HG03558 (cell line): ENCODE results near the gene FOXA1.

ENCODE experiments used
- ATAC-seq: cut with Tn5 transposase; IDR thresholded peaks from one replicate; pipeline ENCODE4 v1.9.1; 2021; ENCODE audit warnings: moderate number of reproducible peaks; ENCODE audit not compliant: unreplicated experiment; ENCODE audit errors: extremely low read depth

The FOXA1 gene

GRCh38 chr14:37594971-37595808, at the start of gene FOXA1, which contains the start of gene TTC6:
FOXA1 (minus strand) TSS chr14:37595249; CDS start chr14:37594972, 277 bp downstream.
TTC6 (plus strand) TSS chr14:37595629; CDS start chr14:37622065, 26,436 bp downstream.
- no peak for ATAC-seq

- no peak for ATAC-seq
Measured at GRCh38 chr14:37643701-37644100, 48.7 kb upstream of the FOXA1 start.

DNA sequence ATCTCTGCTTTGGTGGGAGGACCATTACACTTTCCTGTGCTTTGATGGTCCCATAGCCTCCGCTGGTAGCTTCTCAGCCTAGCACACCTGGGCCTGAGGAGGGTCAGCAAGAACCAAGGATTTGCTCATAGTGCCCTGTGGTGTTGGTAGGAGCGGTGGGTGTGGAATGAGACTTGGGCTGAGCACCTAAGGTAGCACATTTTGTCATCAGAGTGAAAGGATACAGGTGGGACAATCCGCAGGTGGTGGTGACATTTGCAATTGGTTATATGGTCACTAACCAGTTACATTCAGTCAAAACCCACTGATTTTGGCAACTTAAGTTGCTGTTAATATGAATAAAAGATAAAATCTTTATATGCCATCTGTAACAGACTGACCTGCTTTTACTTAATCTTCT, 47.1 kb upstream of the FOXA1 start:
- no peak for ATAC-seq

DNA sequence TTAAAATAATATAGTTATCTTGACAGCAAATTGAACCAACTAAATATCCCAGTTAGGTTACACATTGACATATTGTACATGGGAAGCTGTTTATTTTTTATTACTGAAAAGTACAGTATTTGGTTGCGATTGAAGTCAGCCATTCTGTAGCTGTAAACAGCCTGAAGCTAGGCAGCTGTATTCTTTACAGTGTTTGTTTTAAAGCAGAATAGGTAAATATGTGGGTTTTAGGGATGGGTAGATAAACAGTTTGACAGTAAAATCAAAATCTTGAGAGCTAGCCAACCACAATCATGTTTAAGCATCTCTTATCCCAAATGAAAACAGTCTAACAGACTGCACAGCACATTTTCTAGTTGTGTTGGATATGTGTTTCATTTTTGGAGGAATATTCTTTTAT, 46.1 kb upstream of the FOXA1 start:
- ATAC-seq: no peak

DNA sequence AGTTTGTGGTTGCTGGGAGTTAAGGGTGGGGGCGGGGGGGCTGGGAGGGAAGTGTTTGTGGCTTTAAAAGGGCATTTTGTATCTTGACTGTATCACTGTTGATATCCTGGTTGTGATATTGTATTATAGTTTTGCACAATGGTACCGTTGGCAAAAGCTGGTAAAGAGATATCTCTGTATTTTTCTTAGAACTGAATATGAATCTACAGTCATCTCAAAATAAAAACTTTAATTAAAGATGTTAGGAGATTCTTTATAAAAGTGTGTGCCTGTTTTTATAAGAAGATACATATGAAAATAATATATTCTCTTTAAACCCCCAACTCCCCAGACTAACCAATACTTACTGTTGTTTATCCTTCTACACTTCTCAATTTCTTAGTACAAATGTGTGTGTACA, 43.5 kb upstream of the FOXA1 start:
- no peak for ATAC-seq

DNA sequence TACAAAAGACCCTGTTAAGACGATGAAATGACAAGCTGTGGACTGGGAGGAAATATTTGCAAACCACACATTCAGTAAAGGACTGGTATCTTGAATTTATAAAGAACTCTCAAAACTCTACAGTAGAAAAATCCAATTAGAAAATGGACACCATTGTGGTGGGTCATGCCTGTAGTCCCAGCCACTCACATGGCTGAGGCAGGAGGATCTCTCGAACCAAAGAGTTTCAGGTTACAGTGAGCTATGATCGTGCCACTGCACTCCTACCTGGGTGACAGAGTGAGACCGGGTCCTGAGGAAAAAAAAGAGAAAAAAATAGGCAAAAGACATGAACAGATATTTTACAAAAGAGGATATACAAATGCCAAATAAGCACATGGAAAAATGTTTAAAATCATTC, 42.3 kb upstream of the FOXA1 start:
- ATAC-seq: no peak

DNA sequence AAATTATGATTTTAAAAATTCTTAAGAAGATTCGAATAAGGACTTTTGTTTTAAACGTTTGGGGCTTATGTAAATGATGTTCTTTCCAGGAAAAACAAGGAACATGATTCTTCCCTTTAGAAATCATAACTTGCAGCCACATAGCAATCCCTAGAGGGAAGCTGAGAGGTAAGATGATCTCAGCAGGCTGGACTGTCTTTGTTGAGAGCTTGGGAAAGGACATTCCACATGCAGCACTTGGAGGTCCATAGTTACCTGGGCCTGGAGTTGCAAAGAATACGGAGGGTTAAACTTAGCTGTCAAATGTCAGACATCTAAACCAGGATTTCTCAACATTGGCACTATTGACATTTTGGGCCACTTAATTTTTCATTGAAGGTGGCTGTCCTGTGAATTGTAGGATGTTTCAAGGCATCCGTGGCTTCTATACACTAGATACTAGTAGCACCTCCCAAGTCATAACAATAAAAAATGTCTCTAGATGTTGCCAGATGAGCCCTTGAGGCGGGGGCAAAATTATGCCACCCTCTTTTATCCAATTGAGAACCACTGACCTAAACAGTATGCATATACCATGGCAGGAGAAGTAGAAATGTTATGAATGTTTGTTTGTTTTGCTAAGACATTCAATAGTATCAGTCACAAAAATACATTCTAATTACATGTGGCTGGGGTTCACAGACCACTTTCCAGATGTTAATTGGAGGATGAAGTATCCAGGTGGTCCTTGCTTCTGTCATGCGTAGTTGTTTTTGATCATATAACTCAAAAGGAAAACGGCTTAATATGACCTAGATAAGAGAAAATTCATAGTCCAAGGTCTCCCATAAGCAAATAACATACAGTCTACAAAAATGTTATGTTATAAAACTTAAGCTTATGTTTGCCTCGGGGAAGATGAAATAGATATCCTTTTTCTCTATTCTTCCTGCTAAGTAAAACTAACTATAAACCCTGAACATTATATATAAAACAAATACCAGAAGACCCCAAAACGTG, 30.8 kb upstream of the FOXA1 start:
- ATAC-seq: no peak

- no peak for ATAC-seq
Measured at GRCh38 chr14:37623971-37624370, 28.9 kb upstream of the FOXA1 start.

GRCh38 chr14:37623426-37623951, 28.4 kb upstream of the FOXA1 start:
- no peak for ATAC-seq

- no peak for ATAC-seq
Measured at GRCh38 chr14:37622231-37622923, 27.3 kb upstream of the FOXA1 start.

- no peak for ATAC-seq
Measured at GRCh38 chr14:37620856-37621255, 25.8 kb upstream of the FOXA1 start.

GRCh38 chr14:37618498-37619028, 23.5 kb upstream of the FOXA1 start:
- ATAC-seq: no peak

DNA sequence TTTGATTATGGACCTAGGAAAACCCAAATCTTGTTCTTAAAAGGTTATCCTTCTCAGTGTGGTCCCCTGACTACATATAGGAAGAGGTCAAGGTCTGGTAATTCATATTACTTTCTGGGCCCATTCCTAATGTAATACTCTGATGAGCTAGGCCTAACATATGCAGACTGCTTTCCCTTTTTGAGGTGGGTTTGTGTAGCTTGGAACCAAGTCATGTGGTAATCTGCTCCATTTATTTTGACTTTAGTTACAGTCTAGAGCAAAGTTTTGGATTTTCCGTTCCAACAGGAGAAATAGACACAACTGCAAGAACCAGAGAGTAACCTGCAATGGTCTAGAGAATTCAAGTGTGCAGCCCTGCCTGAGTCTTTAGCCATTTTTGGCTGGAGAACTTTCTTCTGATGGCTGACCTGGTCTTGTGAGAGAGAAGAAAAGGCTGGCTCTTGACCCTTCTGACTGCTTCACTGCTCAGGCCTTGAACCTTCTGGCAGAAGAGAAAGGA, 22.9 kb upstream of the FOXA1 start:
- no peak for ATAC-seq

DNA sequence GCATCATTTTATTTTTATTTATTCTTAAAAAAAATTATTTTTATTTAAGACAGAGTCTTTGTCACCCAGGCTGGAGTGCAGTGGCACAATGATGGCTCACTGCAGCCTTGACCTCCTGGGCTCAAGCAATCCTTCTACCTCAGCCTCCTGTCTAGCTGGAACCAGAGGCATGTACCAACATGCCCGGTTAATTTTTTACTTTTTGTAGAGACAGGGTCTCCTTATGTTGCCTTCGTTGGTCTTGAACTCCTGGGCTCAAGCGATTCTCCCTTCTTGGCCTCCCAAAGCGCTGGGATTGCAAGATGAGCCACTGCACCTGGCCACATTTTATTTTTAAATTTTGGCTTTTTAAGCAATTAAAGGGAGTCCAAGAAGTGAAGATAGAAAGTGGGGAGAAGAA, 21.8 kb upstream of the FOXA1 start:
- ATAC-seq: no peak

- no peak for ATAC-seq
Measured at GRCh38 chr14:37615582-37616289, 20.7 kb upstream of the FOXA1 start.

DNA sequence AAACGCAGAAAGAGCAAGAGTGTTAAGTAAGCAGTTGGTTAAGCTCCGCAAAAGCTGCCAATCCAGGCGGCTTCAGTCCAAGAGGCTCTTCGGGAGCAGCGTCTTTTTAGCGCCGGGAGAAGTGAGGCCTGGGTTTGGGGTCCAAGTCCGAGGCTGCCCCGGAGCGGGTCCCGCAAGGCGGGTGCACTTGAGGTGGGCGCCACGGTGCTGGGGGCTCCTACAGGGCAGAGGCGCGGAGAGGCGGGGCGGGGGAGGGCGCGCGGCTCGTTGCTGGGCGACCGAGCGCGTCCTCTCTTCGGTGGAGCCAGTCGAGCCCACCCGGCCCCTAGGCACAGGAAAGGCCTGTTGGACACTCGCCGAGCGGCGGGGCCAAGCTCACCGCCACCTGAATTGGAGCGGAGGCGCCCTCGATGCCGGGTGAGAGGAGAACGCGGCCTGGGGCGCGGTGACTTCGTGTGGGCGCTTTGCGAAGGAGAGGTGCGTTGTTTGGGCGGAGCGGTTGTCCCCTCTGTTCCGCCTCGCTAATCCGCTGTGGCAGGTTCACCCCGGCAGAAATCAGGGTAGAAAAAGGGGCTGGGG, 16.0 kb upstream of the FOXA1 start:
- ATAC-seq: no peak

DNA sequence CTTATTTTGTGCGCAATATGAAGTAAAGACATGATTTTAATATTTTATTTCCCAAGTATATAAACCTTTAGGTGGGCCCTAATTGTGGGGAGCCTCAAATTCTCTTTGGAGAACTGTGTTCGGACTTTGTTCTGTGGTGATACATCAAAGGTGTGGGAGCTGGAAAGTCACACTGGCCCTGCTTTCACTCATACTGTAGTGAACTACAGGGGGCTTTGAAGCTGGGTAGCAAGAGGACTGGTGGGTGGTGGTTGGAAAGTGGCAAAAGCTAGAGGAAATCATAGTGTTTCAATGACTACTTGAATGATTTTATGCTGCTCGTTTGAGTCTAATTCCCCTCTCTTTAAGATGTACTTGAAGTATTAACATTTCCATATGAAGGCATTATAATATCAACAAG, 13.6 kb upstream of the FOXA1 start:
- no peak for ATAC-seq

DNA sequence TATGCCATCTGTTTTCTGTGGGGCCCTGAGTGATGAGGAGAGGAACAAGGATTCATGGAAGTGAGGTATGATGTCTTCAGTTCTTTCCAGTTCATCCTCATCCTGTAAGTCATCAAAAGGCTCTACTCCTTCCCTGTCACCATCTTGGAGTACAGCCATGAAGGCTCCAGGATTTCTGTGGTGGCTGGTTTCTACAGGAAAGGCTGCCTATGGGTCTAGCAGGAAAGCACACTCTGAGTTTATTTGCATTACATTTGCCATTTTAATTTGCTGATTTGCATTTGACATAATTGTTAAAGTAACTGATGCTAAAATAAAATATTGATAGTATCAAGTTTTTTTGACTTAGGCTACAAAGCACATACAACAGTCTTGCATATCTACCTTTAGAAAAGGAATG, 11.6 kb upstream of the FOXA1 start:
- ATAC-seq: no peak
